Measurements from ENCODE around the gene PRKCB.
"Not testable (repeated sequence)": the region's sequence is repeated elsewhere in the genome, so short reads cannot be mapped to it uniquely, and the experiment has no call there.

Gene PRKCB

GRCh38 chr16:23902748-23903414 lies 67.1 kb downstream of the PRKCB start:
- no peak for DNase-seq (ENCODE audit: low read depth in 3 of 3)

GRCh38 chr16:23905027-23905426 lies 69.2 kb downstream of the PRKCB start:
- no peak for DNase-seq (ENCODE audit: low read depth in 3 of 3)

- DNase-seq (ENCODE audit: low read depth in 3 of 3) = no peak
Measured at GRCh38 chr16:23907457-23907902, 71.7 kb downstream of the PRKCB start.

DNA sequence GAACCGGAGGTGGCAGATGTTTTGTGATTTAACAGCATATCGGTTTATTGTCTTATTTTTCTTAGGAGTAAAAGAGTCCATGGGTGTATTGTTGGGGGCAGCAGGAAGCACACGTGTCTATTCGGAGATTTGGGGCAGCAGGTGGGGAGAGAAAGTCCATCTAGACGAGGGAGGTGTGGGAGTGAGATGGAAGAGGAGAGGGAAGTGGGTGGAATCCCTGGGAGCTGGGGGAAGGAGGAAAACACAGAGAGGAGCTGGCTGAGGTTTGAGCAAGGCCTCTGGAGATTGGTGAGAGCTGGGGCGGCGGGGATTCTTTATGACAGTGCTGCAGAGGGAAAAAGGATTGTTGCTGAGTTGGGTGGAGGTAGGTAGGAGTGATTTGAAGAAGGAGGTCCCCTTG lies 72.1 kb downstream of the PRKCB start:
- DNase-seq (ENCODE audit: low read depth in 3 of 3) = no peak

DNA sequence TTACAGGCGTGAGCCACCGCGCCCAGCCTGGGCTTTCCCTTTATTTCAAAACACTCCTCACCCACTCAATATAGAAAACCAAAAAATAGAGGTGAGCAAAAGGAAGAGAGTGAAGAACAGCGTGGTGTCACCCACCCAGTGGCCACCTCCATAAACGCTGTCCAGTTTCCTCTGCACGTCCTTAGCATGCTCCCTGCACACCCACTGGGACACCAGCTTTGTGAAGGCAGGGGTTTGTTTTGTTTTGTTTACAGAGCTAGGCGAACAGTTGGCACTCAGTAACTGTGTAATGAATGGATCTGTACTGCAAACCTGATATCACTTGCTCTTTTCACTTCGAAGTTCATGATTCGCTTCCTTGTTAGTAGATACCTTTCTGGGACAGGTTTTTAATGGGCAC lies 73.0 kb downstream of the PRKCB start:
- no peak for DNase-seq (ENCODE audit: low read depth in 3 of 3)

GRCh38 chr16:23909792-23910418 lies 74.1 kb downstream of the PRKCB start:
- DNase-seq (ENCODE audit: low read depth in 3 of 3) = no peak

- no peak for DNase-seq (ENCODE audit: low read depth in 3 of 3)
Measured at GRCh38 chr16:23914946-23915530, 79.3 kb downstream of the PRKCB start.

GRCh38 chr16:23916552-23916951 lies 80.8 kb downstream of the PRKCB start:
- not testable (repeated sequence) for DNase-seq (ENCODE audit: low read depth in 3 of 3)

DNA sequence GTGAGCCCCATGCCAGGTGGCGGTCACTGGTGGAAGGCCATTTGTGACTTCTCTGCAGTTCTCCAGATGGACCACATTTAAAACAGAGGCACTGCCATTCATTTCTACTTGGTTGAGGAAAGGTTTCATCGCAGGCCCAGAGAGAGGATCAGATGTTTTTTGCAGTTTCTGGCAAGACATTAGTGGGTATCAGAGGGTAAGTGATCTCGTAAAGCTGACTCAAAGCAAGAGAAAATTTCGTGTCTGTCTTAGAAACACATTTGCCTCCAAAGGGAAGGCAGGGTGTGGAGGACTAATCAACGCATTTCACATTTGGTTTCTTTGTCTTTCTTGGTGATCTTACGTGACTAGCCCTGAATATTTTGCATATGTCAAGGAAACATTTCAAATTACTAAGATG lies 81.8 kb downstream of the PRKCB start:
- no peak for DNase-seq (ENCODE audit: low read depth in 3 of 3)

GRCh38 chr16:23920446-23920845 lies 84.7 kb downstream of the PRKCB start:
- no peak for DNase-seq (ENCODE audit: low read depth in 3 of 3)

- no peak for DNase-seq (ENCODE audit: low read depth in 3 of 3)
Measured at GRCh38 chr16:23920899-23921298, 85.1 kb downstream of the PRKCB start.

- no peak for DNase-seq (ENCODE audit: low read depth in 3 of 3)
Measured at GRCh38 chr16:23922406-23922805, 86.6 kb downstream of the PRKCB start.

- no peak for DNase-seq (ENCODE audit: low read depth in 3 of 3)
Measured at GRCh38 chr16:23924128-23924527, 88.3 kb downstream of the PRKCB start.

- DNase-seq (ENCODE audit: low read depth in 3 of 3) = no peak
Measured at GRCh38 chr16:23927796-23928195, 92.0 kb downstream of the PRKCB start.

- DNase-seq (ENCODE audit: low read depth in 3 of 3) = no peak
Measured at GRCh38 chr16:23929237-23929636, 93.5 kb downstream of the PRKCB start.

DNA sequence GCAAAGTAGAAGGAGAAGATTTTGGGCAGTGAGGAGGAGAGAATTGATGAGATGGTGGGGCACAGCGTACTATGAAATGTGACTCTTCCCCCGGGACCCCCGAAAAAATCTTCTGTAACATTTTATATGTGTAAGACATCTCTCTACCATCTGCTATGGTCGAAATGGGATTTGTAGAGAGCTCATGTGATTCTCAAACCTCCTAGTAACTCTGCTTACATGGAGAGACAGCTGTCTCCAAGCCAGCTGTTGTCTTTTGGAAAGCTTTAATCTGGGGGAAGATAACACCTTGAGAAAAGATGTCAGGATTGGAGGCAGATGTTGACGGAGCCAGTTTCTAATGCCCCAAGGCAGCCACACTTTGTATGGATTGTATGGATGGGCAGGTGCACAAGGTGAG lies 94.1 kb downstream of the PRKCB start:
- no peak for DNase-seq (ENCODE audit: low read depth in 3 of 3)

- no peak for DNase-seq (ENCODE audit: low read depth in 3 of 3)
Measured at GRCh38 chr16:23930791-23931190, 95.0 kb downstream of the PRKCB start.

GRCh38 chr16:23931199-23931598 lies 95.4 kb downstream of the PRKCB start:
- DNase-seq (ENCODE audit: low read depth in 3 of 3) = no peak

DNA sequence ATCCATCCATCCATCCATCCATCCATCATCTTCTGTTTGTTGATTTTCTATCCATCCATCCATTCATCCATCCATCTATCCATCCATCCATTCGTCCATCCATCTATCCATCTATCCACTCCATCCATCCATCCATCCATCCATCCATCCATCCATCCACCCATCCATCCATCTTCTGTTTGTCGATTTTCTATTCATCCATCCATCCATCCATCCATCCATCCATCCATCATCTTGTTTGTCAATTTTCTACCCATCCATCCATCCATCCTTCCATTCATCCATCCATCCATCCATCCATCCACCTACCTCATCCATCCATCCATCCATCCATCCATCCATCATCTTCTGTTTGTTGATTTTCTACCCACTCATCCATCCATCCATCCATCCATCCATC lies 97.9 kb downstream of the PRKCB start:
- not testable (repeated sequence) for DNase-seq (ENCODE audit: low read depth in 3 of 3)

GRCh38 chr16:23934610-23935236 lies 98.9 kb downstream of the PRKCB start:
- no peak for DNase-seq (ENCODE audit: low read depth in 3 of 3)

DNA sequence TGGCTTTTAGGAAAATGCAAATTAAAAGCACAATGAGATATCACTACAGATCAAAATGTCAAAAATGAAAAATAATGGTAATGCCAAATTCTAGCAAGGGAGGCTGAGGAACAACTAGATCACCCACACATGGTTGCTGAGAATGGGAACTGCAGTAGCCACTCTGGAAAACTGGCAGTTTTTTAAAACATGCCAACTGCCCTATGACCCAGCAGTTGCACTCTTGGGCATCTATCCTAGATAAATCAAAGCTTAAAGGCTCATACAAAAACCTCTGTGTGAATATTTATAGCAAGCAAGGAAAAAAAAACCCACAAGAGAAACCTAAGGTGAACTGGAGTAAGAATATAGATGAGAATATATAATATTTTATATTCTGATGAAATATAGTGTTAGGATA lies 104.3 kb downstream of the PRKCB start:
- DNase-seq (ENCODE audit: low read depth in 3 of 3) = no peak

- no peak for DNase-seq (ENCODE audit: low read depth in 3 of 3)
Measured at GRCh38 chr16:23941025-23941424, 105.2 kb downstream of the PRKCB start.

Measured in stimulated activated CD4-positive, alpha-beta T cell treated with anti-CD3 and anti-CD28 coated beads, TNF-alpha, amount 100 ng/mL, for 48 hours (primary cell).